K562 (cell line): ENCODE data around the gene PTRH1. TPM values are rescaled to one million over a fixed set of nuclear protein-coding genes. Genes with fewer than 3 reads are reported as not detected.

Source experiments
- BCL6 ChIP-seq: fragments of 250-450 bp; sonication (Bioruptor Pico); IDR thresholded peaks from 2 replicates; pipeline ENCODE4 v1.4.0; 2020
- BCOR ChIP-seq: fragments of 450-650 bp; IDR thresholded peaks from 2 replicates; pipeline ENCODE4 v1.6.1; 2016
- CCAR2 ChIP-seq: fragments of 200-400 bp; formaldehyde crosslinking; IDR thresholded peaks from 2 replicates; pipeline ENCODE4 v1.6.1; 2017; ENCODE audit warnings: mild to moderate bottlenecking, low read depth, low read length
- FIP1L1 ChIP-seq: fragments of 200-400 bp; formaldehyde crosslinking; IDR thresholded peaks from 2 replicates; pipeline ENCODE4 v1.6.1; 2018; ENCODE audit warnings: mild to moderate bottlenecking, low read depth, low read length; ENCODE audit not compliant: poor library complexity, severe bottlenecking
- FOXJ3 ChIP-seq: sonication (generic); formaldehyde crosslinking; IDR thresholded peaks from 2 replicates; pipeline ENCODE4 v1.4.0; 2020; ENCODE audit warnings: mild to moderate bottlenecking, missing genetic modification reagents
- HBP1 ChIP-seq: fragments of 450-650 bp; formaldehyde crosslinking; IDR thresholded peaks from 2 replicates; pipeline ENCODE4 v1.4.0; 2022; ENCODE audit warnings: missing genetic modification characterization
- HDAC2 ChIP-seq: fragments of 450-650 bp; IDR thresholded peaks from 2 replicates; pipeline ENCODE4 v1.6.1; 2016; ENCODE audit warnings: mild to moderate bottlenecking
- HSF4 ChIP-seq: fragments of 250-450 bp; sonication (Bioruptor Pico); IDR thresholded peaks from 2 replicates; pipeline ENCODE4 v2.1.2; 2022; ENCODE audit warnings: mild to moderate bottlenecking, moderate library complexity, borderline replicate concordance
- IRF1 ChIP-seq: sonication (generic); formaldehyde crosslinking; IDR thresholded peaks from 2 replicates; pipeline ENCODE4 v1.8.0; 2022; ENCODE audit warnings: missing genetic modification reagents, mild to moderate bottlenecking, borderline replicate concordance
- NRF1 ChIP-seq, 2 experiments: fragments of 450-650 bp; IDR thresholded peaks in 1 of 2; conservative IDR thresholded peaks in 1 of 2; 2 replicates each; pipeline ENCODE4 v1.6.1; 2014; ENCODE audit warnings: mild to moderate bottlenecking in 2 of 2
- PHB ChIP-seq: fragments of 250-450 bp; sonication (Bioruptor Pico); IDR thresholded peaks from 2 replicates; pipeline ENCODE4 v1.5.0; 2021
- PKNOX1 ChIP-seq: fragments of 450-650 bp; IDR thresholded peaks from 2 replicates; pipeline ENCODE4 v1.6.1; 2016
- THRB ChIP-seq: fragments of 450-650 bp; formaldehyde crosslinking; conservative IDR thresholded peaks from 2 replicates; pipeline ENCODE4 v1.4.0; 2022; ENCODE audit warnings: mild to moderate bottlenecking, missing genetic modification characterization
- YBX1 ChIP-seq: fragments of 450-650 bp; IDR thresholded peaks from 2 replicates; pipeline ENCODE4 v1.7.1; 2016; ENCODE audit warnings: mild to moderate bottlenecking
- ZBTB8A ChIP-seq: fragments of 450-650 bp; IDR thresholded peaks from 2 replicates; pipeline ENCODE4 v1.6.1; 2018; ENCODE audit warnings: mild to moderate bottlenecking, moderate library complexity; ENCODE audit not compliant: partially characterized antibody
- ZKSCAN1 ChIP-seq: fragments of 150-350 bp; IDR thresholded peaks from 2 replicates; pipeline ENCODE4 v1.6.1; 2016; ENCODE audit warnings: low read depth, low read length
- ZNF140 ChIP-seq: fragments of 250-450 bp; sonication (Bioruptor Pico); IDR thresholded peaks from 2 replicates; pipeline ENCODE4 v1.8.0; 2021; ENCODE audit warnings: moderate library complexity, mild to moderate bottlenecking, inconsistent platforms
- ZNF444 ChIP-seq: fragments of 250-450 bp; sonication (Bioruptor Pico); IDR thresholded peaks from 2 replicates; pipeline ENCODE4 v1.4.0; 2020; ENCODE audit warnings: mild to moderate bottlenecking, moderate library complexity
- ZNF592 ChIP-seq: fragments of 450-650 bp; IDR thresholded peaks from 2 replicates; pipeline ENCODE4 v1.6.1; 2017; ENCODE audit warnings: antibody characterized with exemption, mild to moderate bottlenecking
- ZZZ3 ChIP-seq: fragments of 450-650 bp; IDR thresholded peaks from 2 replicates; pipeline ENCODE4 v1.6.1; 2016; ENCODE audit warnings: antibody characterized with exemption, mild to moderate bottlenecking, moderate library complexity
- polyA plus RNA-seq, 8 experiments: library from polyadenylated mRNA; depleted of rRNA in 4 of 8; stranded (reverse) in 5 of 8; unstranded in 3 of 8; fragments of >200 nt; fragmentation: Nextera tagmentation in 2 of 8; fragmentation: Illumina TruSeq in 1 of 8; extraction: Ambion mirVana in 2 of 8; extraction: Trizol in 1 of 8; gene quantifications; 2 replicates each; pipeline versions ENCODE4 v1.2.1 to v1.2.3, GENCODE V29; 2011 to 2014; ENCODE audit warnings: inconsistent platforms in 1 of 8, missing spikeins in 1 of 8
- total RNA-seq, 7 experiments: library from RNA; depleted of rRNA in 6 of 7; stranded (reverse); fragments of >200 nt in 6 of 7; fragmentation: Illumina TruSeq in 2 of 7; extraction: Trizol in 2 of 7; gene quantifications; 2 replicates each; pipeline versions ENCODE4 v1.2.1 to v1.2.3, GENCODE V29; 2011 to 2021; ENCODE audit warnings: low replicate concordance in 1 of 7

Gene PTRH1
- total and polyA plus RNA-seq, 9 of the 15 experiments (the other 6 are each of a cell fraction or from before 2014, with no cell fraction given): 0.63 to 43.1 (median 5.7) TPM

GRCh38 chr9:127698985-127699670 is 16.3 kb downstream of the PTRH1 start (continued):
- TF ChIP-seq ZBTB8A (no peak), ZZZ3 (no peak), ZNF140 (CRISPR knock-in tag) (no peak), PKNOX1 (peak; percentile 50), CCAR2 (no peak), HDAC2 (peak; percentile 26), BCOR (peak; percentile 65; the same call in 1 of the 2 replicates), ZNF592 (peak; percentile 99), NRF1 (conservative IDR thresholded peaks at IDR 0.05 in 1 of 2, IDR thresholded peaks at IDR 0.05 in 1 of 2) (peak in 1 of 2 experiments; percentile 32; a peak in 3 of 4 replicates), IRF1 (CRISPR knock-in tag) (peak; percentile 27; the same call in 1 of the 2 replicates), BCL6 (CRISPR knock-in tag) (no peak), FIP1L1 (no peak), HSF4 (CRISPR knock-in tag) (peak; percentile 82; the same call in 1 of the 2 replicates), HBP1 (CRISPR knock-in tag) (peak; percentile 36; the same call in 1 of the 2 replicates), YBX1 (no peak), ZKSCAN1 (no peak), THRB (CRISPR knock-in tag) (0 out of 2 replicates have a peak, but pooled peaks have one; percentile 6), FOXJ3 (no peak), ZNF444 (CRISPR knock-in tag) (no peak), PHB (CRISPR knock-in tag) (no peak)
